Measurements from ENCODE around the gene EBF3.
"Not testable (repeated sequence)": the region's sequence is repeated elsewhere in the genome, so short reads cannot be mapped to it uniquely, and the experiment has no call there.

The EBF3 gene

DNA sequence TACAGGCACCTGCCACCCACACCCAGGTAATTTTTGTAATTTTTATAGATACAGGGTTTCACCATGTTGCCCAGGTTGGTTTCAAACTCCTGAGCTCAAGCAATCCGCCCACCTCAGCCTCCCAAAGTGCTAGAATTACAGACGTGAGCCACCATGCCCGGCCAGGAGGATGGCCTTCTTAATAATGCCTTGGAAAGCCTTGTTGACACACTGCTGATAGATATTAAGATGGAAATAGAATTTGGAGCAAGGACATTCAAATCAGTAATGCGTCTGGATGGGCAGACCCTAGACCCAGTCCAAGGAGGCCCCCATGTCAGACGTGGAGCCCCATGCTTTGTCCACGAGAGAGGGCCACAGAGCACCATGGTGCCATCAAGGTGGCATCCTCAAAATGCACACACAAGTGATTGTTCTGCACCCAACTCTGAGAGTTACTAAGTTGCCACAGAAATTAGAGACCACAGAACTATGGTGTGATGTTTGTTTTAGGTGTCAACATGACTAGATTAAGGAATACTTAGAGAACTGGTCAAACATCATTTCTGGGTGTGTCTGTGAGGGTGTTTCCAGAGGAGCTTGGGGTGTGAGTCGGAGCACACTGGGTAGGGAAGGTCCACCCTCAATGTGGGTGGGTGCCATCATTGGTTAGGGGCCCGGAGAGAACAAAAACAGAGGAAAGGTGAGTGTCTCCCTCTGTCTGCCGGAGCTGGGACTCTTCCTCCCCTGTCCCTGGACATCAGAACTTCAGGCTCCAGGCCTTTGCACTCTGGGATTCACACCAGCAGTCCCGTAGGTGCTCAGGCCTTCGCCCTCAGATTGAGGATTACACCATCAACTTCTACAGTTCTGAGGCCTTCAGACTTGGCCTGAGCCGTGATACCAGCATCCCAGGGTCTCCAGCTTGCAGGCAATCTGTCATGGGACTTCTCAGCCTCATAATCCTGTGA is 34.5 kb downstream of the EBF3 start:
- DNase-seq (ENCODE audit: low spot score): no peak

DNA sequence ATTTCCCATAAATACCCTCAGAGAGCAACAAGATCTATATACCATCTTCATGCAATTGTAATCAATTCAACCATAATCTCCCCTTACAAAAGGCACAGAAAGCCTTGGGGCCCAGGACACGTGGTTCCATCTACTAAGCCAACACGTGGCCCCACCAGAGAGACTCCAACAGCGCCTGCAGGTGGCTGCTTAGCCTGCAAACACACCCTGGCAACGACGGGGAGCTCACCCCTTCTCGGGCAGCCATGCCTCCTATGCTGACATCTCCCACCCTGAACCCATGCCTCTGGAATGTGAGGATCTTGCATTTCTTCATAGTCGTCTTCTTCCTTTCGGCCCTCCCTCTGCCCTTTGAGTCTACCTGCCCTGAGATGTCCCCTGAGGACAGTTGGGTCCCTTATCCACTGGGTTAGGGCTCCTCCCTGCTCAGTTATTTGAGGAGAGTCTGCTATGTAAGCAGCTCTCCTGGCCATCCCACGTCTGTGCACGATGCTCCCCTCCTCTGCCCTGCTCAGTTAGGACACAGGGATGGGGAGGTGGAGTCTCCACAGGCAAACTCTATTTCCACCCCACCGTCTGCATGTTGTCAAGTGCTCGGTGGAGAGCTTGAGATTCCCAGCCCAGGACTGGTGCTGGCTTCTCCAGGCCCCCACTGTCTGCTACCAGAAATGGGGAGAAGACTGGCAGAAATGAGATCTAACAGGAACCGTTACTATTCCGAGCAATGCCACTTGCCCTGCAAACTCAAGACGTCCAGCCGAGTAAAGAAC is 36.5 kb downstream of the EBF3 start:
- DNase-seq (ENCODE audit: low spot score): no peak

DNA sequence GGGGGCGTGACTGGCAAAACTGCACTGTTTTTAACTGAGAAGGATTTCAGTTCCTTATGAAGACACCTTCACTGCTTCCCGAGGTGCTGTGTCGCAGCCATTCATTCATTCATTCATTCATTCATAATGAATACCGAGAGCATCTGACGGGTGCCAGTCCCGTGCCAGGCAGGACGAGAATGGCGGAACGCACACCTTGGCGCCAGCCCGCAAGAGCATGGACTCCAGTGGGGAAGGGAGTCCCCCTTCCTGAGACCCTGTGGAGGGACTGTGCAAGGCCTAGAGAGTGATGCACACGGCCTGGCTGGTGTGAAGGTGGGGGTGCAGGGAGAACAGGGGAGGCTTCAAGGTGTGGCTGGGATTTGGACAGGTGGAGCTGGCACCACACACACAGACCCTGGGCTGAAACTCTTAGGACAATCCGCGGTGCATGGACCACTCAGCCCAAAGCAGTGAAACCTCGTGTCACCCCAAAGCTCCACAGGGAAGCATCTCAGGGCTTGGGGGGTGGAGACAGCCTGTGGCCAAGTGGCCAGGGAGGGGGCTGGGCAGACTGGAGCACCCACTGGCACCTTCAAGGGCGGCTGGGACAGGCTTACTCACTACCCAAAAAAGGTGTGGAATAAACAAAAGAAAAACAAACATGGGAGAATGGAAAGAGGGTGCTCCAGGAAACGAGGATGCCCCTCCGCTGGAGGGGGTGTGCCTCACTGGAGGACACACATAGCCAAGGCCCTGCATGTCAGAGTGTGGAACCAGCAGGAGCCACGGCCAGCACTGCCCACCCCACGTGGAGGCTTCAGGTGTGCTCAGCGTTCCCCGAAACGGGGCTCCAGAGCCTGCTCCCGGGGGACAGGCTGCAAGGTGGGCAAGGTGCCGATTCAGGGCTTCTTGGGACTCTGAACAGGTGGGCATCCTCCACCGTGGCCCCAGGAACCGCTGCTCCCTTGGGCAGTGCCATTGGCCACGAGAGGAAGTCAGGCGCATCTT is 37.7 kb downstream of the EBF3 start:
- DNase-seq (ENCODE audit: low spot score): no peak

DNA sequence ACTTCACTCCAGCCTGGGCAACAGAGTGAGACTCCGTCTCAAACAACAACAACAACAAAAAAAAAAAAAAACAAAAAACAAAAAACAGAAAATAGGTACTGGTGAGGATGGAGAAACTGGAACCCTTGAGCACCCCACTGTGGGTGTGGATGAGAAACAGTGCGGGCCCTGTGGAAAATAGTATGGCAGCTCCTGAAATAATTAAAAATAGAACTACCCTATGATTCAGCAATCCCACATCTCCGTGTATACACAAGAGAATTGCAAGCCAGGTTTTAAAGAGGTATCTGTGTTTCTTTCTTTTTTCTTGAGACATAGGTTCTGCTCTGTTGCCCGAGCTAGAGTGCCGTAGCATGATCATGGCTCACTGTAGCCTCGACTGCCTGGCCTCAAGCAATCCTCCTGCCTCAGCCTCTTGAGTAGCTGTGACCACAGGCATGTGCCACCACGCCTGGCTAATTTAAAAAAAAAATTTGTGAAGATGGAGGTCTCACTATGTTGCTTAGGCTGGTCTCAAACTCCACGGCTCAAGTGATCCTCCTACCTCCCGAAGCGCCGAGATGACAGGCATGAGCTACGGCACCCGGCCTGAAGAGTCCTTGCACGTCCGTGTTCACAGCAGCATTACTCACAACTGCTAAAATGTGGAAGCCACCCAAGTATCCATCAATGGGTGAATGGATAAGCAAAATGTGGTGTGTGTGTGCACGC is 39.5 kb downstream of the EBF3 start:
- DNase-seq (ENCODE audit: low spot score): no peak

DNA sequence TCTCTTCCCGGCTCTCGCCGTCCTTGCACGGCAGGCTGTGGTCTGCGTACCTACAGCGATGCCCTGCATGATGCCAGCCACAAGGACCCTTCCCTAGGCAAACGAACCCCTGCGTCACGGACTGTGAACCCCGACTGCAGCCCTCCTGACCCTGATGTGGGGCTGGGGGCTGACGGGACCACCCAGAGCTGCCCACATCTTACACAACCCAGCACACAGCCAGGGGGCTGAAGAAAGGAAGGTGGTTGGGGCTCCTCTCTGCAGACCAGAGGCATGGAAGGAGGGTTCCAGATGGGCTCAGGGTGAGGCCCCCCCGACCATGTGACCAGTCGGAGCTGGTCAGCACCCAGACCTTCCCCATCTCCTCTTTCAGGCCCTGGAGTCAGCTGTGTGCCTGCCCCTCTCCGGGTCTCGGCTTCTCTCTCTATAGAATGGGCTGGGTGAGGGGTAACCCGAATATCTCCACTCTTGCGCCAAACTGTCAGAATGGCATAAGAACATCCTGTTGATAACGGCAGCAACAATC is 41.4 kb downstream of the EBF3 start:
- DNase-seq (ENCODE audit: low spot score): no peak

DNA sequence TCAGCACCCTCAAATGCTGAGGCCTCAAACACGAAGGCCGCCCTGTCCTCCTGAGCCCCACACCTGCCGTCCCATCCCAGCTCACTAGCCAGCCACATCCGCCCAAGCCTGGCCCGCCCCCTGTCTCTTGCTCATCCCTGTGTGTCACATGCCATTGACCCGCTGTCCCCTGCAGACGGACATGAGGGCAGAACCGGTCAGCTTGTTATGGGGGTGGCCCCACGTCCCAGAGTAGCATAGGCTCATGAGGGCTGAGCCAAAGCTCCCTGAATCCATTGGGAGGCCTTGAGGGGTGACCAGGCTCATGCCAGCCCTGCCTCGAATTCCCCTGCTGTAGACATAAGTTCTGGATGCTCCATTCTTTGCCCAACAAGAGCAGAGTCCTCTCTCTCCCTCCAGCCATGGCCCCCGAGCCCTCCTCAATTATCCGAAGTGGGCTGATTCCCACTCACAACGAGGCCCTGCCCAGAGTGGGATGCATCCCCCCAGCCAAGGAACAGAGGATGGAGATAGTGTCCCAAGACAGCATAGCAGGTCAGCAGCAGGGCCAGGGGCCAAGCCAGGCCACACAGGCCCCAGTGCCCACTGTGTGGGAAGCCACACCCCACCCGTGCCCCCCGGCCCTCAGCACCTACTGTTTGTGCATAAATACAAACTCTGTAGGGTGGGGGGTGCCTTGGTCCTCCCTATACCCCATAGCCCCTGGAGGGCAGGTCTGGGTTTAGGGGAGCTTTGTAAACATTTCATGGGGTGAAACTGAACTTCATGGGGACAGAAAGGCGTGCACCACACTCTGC is 42.1 kb downstream of the EBF3 start:
- no peak for DNase-seq (ENCODE audit: low spot score)

DNA sequence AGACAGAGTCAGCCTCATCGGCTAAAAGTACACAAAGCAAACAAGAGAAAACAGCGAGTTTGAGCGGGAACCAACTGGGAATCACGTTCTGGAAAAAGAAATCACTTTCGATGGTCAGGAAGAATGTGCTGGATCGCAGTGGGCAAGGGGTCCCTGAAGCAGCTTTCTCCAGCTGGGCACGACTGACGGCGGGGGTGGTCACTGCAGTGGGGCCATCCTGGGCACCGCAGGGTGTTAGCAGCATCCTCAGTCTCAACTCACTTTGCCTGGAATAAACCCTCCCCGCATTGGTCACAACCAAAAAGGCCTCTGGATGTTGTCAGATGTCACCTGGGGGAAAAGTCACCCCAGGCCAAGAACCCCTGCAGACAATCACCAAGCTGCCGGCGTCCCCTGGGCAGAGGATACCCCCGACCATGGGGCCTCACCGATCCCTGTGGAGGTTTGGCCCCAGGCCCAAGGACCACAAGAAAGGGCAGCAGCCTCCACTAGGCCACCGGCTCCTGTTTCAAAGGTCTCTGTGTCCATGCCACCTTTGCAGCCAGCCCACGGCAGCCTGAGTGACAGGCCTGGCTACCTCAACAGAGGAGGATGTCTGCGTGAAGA is 42.9 kb downstream of the EBF3 start:
- DNase-seq (ENCODE audit: low spot score): no peak

DNA sequence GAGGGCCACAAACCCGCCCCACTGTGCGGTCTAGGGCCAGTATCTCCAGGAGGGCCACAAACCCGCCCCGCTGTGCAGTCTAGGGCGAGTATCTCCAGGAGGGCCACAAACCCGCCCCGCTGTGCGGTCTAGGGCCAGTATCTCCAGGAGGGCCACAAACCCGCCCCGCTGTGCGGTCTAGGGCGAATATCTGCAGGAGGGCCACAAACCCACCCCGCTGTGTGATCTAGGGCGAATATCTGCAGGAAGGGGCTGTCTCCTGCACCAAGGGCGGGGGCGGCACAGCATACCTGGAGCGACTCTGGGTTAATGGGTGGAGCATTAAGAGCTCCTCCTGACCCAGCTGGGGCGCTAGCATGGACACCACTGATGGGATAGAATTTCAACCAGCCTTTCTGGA is 43.9 kb downstream of the EBF3 start:
- not testable (repeated sequence) for DNase-seq (ENCODE audit: low spot score)

DNA sequence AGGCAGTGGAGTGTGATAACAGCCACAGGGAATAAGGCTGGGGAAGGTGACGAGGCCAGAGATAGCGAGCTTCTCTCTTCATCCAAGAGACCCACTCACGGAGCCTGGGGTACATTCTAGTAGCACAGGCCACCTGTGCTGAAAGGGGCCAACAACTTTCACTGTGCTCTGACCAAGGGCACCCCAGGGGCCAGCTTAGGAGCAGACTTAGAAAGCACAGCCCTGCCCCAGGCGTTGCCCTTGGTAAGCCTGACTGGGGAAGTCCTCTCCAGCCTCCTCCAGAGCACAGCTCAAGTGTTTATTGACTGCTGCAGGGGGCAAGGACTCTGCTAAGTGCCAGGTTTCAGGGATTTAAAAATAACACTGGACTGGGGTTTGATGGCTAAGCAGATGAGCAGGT is 44.7 kb downstream of the EBF3 start:
- no peak for DNase-seq (ENCODE audit: low spot score)

DNA sequence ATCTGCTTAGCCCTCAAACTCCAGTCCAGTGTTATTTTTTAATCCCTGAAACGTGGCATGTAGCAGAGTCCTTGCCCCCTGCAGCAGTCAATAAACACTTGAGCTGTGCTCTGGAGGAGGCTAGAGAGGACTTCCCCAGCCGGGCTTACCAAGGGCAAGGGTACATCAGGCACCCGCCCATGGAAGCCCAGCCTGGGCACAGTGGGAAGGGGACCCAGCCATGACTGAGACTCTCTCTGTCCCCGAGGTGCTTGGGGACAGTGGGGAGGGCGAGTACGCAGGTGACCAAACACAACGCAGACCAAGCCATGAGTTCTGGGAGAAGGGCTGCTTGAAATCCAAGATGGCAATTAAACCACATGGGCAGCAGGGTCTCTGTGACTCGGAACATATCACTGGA is 45.2 kb downstream of the EBF3 start:
- DNase-seq (ENCODE audit: low spot score): no peak

DNA sequence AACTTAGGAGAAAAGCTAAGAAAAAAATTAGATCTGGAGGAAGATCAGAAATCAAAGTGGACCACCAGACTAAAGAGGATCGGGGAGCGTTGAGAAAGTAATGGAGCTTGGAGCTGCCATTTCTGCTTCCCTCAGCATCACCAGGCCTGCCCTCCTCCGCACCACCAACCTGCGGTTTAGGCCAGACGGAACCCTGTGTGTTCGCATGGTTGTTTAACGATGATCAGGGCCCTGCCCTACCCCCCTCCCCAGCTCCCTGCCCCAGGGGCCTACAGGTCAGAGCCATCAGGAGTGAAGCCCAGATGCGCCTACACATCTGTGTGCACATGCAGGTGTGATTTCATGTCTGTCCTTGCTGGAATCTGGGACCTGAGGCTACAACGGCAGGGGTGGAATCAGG is 45.7 kb downstream of the EBF3 start:
- no peak for DNase-seq (ENCODE audit: low spot score)

DNA sequence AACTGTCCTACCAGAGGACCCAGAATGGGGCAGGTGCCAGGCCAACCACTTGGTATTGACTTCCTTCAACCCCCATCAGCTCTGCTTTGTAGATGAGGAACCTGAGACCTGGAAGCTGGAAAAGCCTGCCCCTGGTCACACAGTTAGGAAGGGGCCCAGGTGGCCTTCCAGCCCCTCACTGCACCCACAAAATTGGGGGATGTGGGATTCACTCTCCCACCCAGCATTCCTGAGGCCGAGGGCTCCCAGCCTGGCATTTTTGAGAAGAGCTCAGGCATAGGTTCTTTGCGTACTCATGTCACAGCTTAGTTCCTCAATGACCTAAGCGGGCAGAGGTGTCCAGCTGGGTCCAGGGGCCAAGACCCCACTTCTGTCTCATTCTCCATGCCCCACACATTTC is 46.1 kb downstream of the EBF3 start:
- no peak for DNase-seq (ENCODE audit: low spot score)

DNA sequence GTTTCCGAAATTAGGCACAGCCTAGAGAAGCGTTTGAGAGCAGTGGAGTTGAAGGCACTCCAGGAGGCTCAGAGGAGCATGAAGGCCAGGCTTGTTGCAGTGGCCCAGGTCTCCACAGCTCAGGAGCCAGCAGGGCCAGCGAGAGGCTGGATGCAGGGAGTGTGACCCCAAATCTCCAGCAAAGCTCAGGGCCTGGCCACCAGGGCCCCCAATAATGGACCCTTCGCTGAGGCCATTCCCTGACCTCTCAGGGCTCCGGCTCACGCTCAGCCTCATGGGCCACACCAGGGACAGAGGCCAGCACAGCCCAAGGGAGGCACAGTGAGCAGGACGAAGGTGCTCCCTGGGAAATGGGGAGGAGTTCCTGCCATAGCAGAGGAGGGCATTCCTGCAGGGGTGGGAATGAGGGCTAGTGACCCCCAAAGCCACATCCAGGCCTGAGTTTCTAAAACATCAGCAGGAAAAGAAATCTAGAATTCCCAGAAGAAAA is 47.5 kb downstream of the EBF3 start:
- DNase-seq (ENCODE audit: low spot score): no peak

DNA sequence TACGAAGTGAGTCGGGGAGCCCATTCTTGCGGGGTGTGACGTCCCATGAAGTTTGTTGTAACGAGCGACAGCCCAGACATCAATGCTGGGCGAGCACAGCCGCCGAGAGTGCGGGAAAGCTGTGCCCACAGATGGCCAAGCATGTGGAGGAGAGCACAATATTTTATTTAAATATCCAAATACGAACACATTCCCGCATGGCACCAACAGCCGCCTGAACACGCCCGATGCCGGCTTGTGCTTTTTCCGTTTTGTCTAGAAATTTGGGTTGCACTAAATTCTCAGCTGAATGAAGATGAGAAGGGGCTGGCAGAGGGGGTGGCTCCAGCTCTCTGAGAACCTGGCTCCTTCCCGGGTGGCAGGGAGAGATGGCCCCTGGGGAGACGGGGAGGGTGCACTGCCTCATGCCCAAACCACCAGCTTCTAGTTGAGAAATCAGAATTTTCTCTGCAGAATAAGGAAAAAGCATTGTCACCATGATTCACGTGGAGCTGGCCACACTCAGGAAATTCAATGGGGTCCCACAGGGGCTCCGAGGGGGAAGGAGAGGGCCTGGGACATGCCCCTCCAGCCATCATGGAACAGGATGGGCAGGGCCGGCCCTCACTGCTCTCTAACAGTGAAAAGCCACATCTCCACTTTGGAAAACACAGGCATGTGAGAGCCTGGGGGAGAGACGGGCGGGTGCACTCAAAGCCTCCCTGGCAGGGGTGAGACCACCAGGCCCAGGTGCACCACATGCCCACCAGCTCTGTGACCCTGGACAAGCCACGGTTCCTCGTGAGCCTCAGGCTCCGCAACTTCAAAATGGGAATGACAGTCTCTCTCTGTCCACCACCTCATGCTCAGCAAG is 48.3 kb downstream of the EBF3 start:
- no peak for DNase-seq (ENCODE audit: low spot score)

DNA sequence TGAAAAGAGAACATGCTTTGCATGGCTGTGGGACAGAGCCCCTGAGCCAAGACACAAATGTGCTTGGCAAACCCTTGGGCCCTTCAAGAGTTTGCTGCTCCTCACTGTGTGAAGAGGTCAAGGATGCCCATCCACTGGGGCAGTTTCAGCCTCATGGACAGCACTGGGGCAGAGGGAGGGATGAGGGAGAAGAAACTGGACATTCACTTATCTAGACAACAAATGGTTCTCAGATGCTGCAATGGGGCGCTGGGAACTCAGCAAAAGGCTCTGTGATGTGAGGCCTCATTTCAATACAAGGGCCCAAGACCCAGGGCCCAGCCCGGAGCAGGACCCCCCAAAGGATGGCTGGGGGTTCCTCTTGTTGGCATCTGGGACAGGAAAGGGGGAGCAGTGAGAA is 49.1 kb downstream of the EBF3 start:
- DNase-seq (ENCODE audit: low spot score): no peak

DNA sequence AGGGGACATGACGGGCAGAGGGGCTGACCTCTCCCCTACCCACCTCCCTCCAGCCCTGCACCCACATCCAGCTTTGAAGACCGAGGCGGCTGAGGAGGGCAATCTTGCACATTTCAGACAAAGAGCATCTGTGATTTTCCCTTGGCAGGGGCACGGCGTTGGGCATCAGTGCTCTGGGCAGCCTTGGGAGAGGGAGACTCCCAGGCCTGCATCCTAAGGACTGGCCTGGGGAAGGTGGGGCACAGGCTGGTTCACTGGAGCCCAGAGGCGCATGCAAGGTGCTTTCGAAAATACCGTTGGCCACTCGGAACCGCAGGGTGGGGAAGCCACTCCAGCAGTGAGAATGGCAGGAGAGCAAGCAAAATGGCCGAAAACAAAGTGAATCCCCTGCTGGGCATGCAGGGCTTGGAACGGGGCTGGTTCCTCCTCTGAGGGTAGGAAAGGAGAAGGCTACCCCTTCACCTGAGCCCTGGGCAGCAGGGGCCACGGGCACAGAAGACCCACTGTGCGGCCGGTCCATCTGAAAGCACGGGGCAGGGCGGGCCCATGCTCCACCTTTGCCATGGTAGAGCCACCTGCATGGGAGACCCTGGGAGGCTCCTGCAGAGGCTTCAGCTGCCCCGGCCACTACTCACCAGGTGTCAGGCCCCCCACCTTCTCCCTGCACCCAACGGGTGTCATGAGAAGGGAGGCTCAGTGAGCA is 49.8 kb downstream of the EBF3 start:
- DNase-seq (ENCODE audit: low spot score): no peak

DNA sequence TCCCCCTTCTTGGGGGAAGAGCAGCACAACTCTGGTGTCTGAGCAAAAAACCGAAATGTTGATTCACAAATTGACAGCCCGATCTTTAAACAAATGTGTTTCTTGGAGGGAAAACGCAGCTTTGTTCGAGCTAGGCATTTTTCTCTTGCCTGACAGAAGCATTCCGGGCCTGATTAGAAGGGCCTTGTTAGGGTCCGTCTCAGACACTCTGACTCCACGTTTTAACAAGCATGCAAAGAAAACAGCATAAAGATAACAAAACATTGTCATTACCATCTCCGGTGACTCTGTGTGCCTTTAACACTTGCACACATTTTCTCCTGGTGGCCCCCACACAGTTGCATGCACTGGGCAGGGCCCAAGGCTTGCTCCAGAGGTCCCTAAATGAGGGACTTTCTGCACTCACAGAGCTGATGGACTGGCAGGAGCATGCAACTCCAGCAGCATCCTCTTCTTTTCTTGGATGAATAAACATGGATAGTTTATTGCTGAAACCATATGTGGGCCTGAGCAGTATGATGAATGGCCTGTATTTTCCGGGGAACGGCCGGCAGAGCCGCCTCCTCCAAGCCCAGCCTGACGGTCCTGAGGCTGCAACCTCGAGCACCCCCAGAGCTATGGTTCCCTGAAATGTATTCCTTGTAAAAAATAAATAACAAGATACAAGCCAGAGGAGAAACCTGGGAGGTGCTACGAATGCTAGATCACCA is 50.9 kb downstream of the EBF3 start:
- DNase-seq (ENCODE audit: low spot score): no peak
